G401 (cell line): Measurements from ENCODE around the gene PRPF19. TPM values are rescaled to one million over a fixed set of nuclear protein-coding genes. Genes with fewer than 3 reads are reported as not detected.

ENCODE experiments used
- DNase-seq: peaks from one replicate; pipeline ENCODE4 v3.0.0-alpha.2; 2015; ENCODE audit warnings: low spot score
- in situ Hi-C: cut with HindIII; loops from 2 replicates; pipeline ENCODE4 v1.10.0; 2016; ENCODE audit warnings: low sequenced_read_pairs, mixed read lengths
- total RNA-seq: library from RNA; depleted of rRNA; stranded (reverse); fragments of >200 nt; shearing (Covaris generic); gene quantifications from 2 replicates; pipeline ENCODE4 v1.2.3, GENCODE V29; 2014

Gene PRPF19
- total RNA-seq, 1 experiment from 2014 or later = 165 TPM

- in situ Hi-C loops = no loop called here
- no peak for DNase-seq
Observed at GRCh38 chr11:60867871-60868681, 38.3 kb downstream of the PRPF19 start.

- DNase-seq = no peak
- in situ Hi-C loops = no loop called here
Observed at GRCh38 chr11:60866911-60867870, 39.2 kb downstream of the PRPF19 start, which contains the start of gene ZP1. TSS of gene ZP1 (plus strand) at chr11:60867542. CDS start at chr11:60867562, 20 bp downstream.

- DNase-seq = no peak
- in situ Hi-C loops = no loop called here
Observed at GRCh38 chr11:60864856-60865513, 41.4 kb downstream of the PRPF19 start.

- in situ Hi-C loops = no loop called here
- no peak for DNase-seq
Observed at GRCh38 chr11:60863550-60864521, 42.5 kb downstream of the PRPF19 start.

- DNase-seq = no peak
- in situ Hi-C loops = no loop called here
Observed at GRCh38 chr11:60862171-60862570, 44.2 kb downstream of the PRPF19 start.

GRCh38 chr11:60860943-60861342 is 45.4 kb downstream of the PRPF19 start:
- DNase-seq = no peak
- in situ Hi-C loops = no loop called here

GRCh38 chr11:60859616-60860250 is 46.7 kb downstream of the PRPF19 start:
- no peak for DNase-seq
- in situ Hi-C loops = no loop called here

GRCh38 chr11:60858731-60859464 is 47.5 kb downstream of the PRPF19 start:
- no peak for DNase-seq
- in situ Hi-C loops = no loop called here

- in situ Hi-C loops = no loop called here
- DNase-seq = no peak
Observed at GRCh38 chr11:60858236-60858635, 48.1 kb downstream of the PRPF19 start.

GRCh38 chr11:60857378-60858232 is 48.8 kb downstream of the PRPF19 start:
- in situ Hi-C loops = no loop called here
- DNase-seq = no peak

GRCh38 chr11:60855726-60856633 is 50.4 kb downstream of the PRPF19 start, which contains the start of gene PTGDR2:
TSS of gene PTGDR2 (minus strand) at chr11:60855950. CDS start at chr11:60853722, 2,228 bp downstream.
- in situ Hi-C loops = no loop called here
- no peak for DNase-seq

- in situ Hi-C loops = no loop called here
- no peak for DNase-seq
Observed at GRCh38 chr11:60854847-60855725, 51.3 kb downstream of the PRPF19 start.

GRCh38 chr11:60854140-60854846 is 52.1 kb downstream of the PRPF19 start:
- no peak for DNase-seq
- in situ Hi-C loops = no loop called here
